ENCODE measurements around the gene OLFM3. TPM values are rescaled to one million over a fixed set of nuclear protein-coding genes. Genes with fewer than 3 reads are reported as not detected.

The OLFM3 gene
- not detected for total RNA-seq

GRCh38 chr1:101996825-101997465 is at the start of gene OLFM3:
Gene OLFM3, minus strand, starts transcription at chr1:101996926.
- H3K27ac Mint-ChIP-seq = no peak within 1 kb of the TSS
- CTCF ChIA-PET = no interaction called here

DNA sequence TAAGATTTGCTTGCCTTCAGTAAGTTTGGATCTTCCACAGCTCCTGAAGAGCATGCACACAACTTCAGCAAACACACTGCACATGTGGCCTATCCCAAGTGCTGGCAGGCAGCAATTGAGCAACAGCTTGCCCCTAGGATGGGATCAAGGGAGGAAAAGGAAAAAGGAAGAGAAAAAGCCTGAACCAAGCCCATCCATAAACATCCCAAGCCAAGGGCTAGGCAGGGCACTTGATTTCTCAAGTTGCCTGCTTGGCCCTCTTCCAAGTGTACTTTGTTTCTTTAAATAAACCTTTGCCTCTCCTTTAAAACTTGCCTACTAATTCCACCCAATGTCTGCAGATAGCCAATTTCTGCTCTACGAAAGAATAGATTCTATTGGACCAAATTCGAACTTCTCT is 49.0 kb upstream of the OLFM3 start:
- ChIA-PET POLR2A (no interaction called here), CTCF (no interaction called here)
- no peak for TF ChIP-seq CTCF (IDR thresholded peaks at IDR 0.05)
- Mint-ChIP-seq H3K27me3 (no peaks in the 10 kb centered on the region), H3K27ac (no peak overlapping the region), H3K9me3 (no peaks in the 10 kb centered on the region), H3K4me1 (ENCODE audit: low read depth) (no peaks in the 10 kb centered on the region), H3K36me3 (ENCODE audit: low read depth) (no peaks in the 10 kb centered on the region), H3K4me3 (no peak overlapping the region)
- intact Hi-C loops (cut with micrococcal nuclease) = no loop called here
- no peak for DNase-seq
- no peak for ATAC-seq

More at GRCh38 chr1:101996825-101997465, at the start of gene OLFM3:
- no peak for TF ChIP-seq CTCF (IDR thresholded peaks at IDR 0.05)
- DNase-seq (peak; percentile 2), ATAC-seq (peak; percentile 30)
- Mint-ChIP-seq H3K4me3 (no peak within 1 kb of the TSS), H3K4me1 (ENCODE audit: low read depth) (no peaks in the 10 kb centered on the region), H3K36me3 (ENCODE audit: low read depth) (no peaks in the 10 kb centered on the region), H3K9me3 (no peaks in the 10 kb centered on the region), H3K27me3 (peaks cover 17% of the 10 kb centered on the region)
- POLR2A ChIA-PET = interaction anchor here (0.6 to 0.7 kb wide), 2 partner anchors 9 to 11 kb away, joined by 3 to 4 read pairs; no protein-coding TSS in a partner anchor
- intact Hi-C loops (cut with micrococcal nuclease) = no loop called here

GRCh38 chr1:102032534-102032933 is 35.8 kb upstream of the OLFM3 start:
- POLR2A ChIA-PET = no interaction called here
- Mint-ChIP-seq H3K27ac (no peak overlapping the region), H3K36me3 (ENCODE audit: low read depth) (no peaks in the 10 kb centered on the region), H3K27me3 (no peaks in the 10 kb centered on the region), H3K4me1 (ENCODE audit: low read depth) (no peaks in the 10 kb centered on the region), H3K4me3 (no peak overlapping the region), H3K9me3 (no peaks in the 10 kb centered on the region)
- TF ChIP-seq CTCF (IDR thresholded peaks at IDR 0.05) = no peak
- intact Hi-C loops (cut with micrococcal nuclease) = no loop called here
- DNase-seq (no peak), ATAC-seq (no peak)
- CTCF ChIA-PET = no interaction called here

DNA sequence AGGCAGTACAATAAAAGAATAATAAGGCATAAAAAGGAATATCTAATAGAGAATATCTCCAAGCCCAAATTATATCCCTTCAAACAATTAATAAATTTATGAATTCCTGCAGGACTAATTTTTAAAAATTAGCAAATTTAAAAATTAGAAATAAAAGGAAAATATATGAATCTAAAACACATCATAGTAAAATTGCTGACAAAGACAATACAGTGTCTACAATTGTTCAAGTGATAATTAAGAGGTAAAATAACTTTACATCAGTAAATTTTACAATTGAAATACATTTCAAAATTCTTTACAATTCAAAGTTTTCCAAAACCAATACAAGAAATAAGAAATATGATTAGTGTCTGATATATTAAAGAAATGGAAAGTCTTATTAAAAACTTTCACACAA is 22.8 kb upstream of the OLFM3 start:
- no peak for DNase-seq
- CTCF ChIA-PET = no interaction called here
- TF ChIP-seq CTCF (IDR thresholded peaks at IDR 0.05) = no peak
- Mint-ChIP-seq H3K27me3 (no peaks in the 10 kb centered on the region), H3K4me1 (ENCODE audit: low read depth) (no peaks in the 10 kb centered on the region), H3K27ac (no peak overlapping the region), H3K4me3 (no peak overlapping the region), H3K9me3 (peaks cover 6% of the 10 kb centered on the region), H3K36me3 (ENCODE audit: low read depth) (no peaks in the 10 kb centered on the region)
- POLR2A ChIA-PET = no interaction called here
- intact Hi-C loops (cut with micrococcal nuclease) = no loop called here
- ATAC-seq = no peak

GRCh38 chr1:102015728-102016127 is 19.0 kb upstream of the OLFM3 start:
- ChIA-PET CTCF (no interaction called here), POLR2A (no interaction called here)
- no peak overlapping the region for H3K4me3 Mint-ChIP-seq
- no peak for TF ChIP-seq CTCF (IDR thresholded peaks at IDR 0.05)
- intact Hi-C loops (cut with micrococcal nuclease) = no loop called here
- H3K27me3 Mint-ChIP-seq = no peaks in the 10 kb centered on the region
- H3K27ac Mint-ChIP-seq = no peak overlapping the region
- ATAC-seq (no peak), DNase-seq (no peak)
- H3K4me1 Mint-ChIP-seq (ENCODE audit: low read depth) = no peaks in the 10 kb centered on the region
- H3K9me3 Mint-ChIP-seq = peaks cover 2% of the 10 kb centered on the region
- no peaks in the 10 kb centered on the region for H3K36me3 Mint-ChIP-seq (ENCODE audit: low read depth)

Measured in activated CD8-positive, alpha-beta T cell treated with anti-CD3 and anti-CD28 coated beads for 36 hours (primary cell).